DOHH2 (cell line): ENCODE data around the gene DLG5.

ENCODE experiments used
- EZH2phosphoT487 ChIP-seq: fragments of 200-600 bp; sonication (generic); IDR thresholded peaks from 2 replicates; pipeline ENCODE4 v1.6.1; 2017; ENCODE audit warnings: borderline replicate concordance, mild to moderate bottlenecking, antibody characterized with exemption, low read length, moderate library complexity, mixed read lengths
- TF ChIP-seq, protein P1 (sequence below): fragments of 200-600 bp; sonication (generic); IDR thresholded peaks from one replicate; pipeline ENCODE4 v1.5.1; 2014; ENCODE audit warnings: antibody characterized with exemption, mild to moderate bottlenecking, low read depth, low read length; ENCODE audit not compliant: poor library complexity, severe bottlenecking

DNA sequence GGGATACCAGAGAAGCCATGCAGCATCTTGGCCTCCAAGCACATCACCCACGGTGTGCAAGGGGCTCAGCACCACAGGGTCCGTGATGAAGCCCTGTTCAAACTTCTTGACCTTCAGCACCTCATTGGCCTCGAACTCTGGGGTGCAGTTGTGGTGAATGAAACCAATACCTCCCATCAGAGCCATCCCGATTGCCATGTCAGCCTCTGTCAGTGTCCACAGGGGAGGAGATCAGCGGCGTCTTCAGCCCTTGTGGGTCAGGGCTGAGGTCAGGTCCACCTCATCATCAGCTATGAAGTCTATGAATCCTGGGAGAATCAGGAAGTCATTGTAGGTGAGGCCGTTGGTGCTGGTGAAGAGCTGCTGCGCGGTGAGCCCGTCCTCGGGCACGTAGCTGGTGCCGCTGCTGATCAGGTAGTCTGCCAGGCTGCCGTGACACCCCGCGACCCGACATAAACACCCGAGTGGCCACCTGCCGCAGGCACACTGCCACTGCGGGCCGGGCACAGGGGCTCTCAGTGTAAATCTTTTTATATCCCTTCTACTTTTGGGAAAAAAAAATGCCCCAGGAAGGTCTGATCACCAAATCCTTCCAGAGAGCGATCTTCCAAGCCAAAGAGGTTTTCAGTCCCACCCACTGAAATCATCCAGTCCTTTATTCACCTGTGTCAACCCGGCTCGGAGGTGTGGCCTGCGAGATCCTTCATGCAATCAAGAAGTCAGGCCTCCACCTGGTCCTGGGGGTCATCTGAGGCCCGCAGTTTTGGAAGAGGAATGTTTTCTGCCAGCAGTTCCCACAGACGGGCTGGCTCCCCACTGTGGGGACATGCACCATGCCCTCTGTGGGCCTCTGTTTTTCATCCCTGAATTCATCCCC is 144.9 kb downstream of the DLG5 start:
- TF ChIP-seq, protein P1, sequence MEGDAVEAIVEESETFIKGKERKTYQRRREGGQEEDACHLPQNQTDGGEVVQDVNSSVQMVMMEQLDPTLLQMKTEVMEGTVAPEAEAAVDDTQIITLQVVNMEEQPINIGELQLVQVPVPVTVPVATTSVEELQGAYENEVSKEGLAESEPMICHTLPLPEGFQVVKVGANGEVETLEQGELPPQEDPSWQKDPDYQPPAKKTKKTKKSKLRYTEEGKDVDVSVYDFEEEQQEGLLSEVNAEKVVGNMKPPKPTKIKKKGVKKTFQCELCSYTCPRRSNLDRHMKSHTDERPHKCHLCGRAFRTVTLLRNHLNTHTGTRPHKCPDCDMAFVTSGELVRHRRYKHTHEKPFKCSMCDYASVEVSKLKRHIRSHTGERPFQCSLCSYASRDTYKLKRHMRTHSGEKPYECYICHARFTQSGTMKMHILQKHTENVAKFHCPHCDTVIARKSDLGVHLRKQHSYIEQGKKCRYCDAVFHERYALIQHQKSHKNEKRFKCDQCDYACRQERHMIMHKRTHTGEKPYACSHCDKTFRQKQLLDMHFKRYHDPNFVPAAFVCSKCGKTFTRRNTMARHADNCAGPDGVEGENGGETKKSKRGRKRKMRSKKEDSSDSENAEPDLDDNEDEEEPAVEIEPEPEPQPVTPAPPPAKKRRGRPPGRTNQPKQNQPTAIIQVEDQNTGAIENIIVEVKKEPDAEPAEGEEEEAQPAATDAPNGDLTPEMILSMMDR, result no peak
- TF ChIP-seq EZH2phosphoT487, result no peak
